Middle frontal gyrus (tissue), 1 donor: Measurements from ENCODE around the gene ARID2.
A peak's percentile ranks its signal among the peaks of the same experiment; 100 is the strongest.

Source experiments
- DNase-seq: peaks from one replicate; pipeline ENCODE4 v3.0.0-alpha.2; 2015; ENCODE audit warnings: low spot score; ENCODE audit errors: extremely low spot score

ARID2 gene

DNA sequence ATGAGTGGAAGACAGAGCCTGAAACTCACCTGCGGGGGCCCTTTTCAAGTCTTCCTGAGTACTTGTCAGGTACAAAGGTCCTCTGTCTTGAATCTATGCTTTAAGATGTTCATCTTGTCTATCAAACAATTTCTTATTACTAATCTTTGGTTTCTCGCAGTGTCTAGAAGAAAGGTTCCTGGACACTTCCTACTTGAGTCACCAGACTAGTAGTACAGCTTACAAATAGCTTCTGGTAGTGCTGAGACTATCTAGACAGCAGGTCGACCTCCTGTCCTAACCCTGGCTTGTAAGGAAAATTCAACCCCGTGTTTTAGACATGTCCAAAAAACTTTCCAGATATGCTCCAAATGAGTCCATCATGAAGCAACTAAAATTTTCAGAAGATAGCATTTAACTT is 11.2 kb upstream of the ARID2 start:
- DNase-seq: no peak

- DNase-seq: no peak
Measured at GRCh38 chr12:45720069-45720468, 9.4 kb upstream of the ARID2 start.

DNA sequence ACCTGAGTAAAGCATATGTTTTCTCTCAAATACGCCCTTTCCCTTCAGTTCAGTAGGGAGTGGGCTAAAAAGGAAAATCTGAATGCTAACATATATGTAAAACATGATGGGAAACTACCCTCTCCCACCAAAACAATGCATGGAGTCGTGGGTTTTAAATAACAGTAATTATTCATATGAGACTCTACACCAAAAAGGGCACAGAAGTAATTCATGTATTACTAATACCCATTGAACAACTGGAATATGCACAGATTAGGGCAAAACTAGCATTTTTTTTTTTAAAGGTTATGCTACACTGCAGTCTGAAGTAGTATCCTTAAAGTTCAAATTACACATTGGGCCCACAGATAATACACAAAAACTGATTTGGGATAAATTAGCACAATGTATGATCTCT is 8.1 kb upstream of the ARID2 start:
- DNase-seq: no peak

- no peak for DNase-seq
Measured at GRCh38 chr12:45721954-45722353, 7.6 kb upstream of the ARID2 start.

- peak; percentile 27 for DNase-seq
Measured at GRCh38 chr12:45725631-45726602, 3.6 kb upstream of the ARID2 start.

- DNase-seq: peak; percentile 16
Measured at GRCh38 chr12:45726603-45727300, 2.8 kb upstream of the ARID2 start.

DNA sequence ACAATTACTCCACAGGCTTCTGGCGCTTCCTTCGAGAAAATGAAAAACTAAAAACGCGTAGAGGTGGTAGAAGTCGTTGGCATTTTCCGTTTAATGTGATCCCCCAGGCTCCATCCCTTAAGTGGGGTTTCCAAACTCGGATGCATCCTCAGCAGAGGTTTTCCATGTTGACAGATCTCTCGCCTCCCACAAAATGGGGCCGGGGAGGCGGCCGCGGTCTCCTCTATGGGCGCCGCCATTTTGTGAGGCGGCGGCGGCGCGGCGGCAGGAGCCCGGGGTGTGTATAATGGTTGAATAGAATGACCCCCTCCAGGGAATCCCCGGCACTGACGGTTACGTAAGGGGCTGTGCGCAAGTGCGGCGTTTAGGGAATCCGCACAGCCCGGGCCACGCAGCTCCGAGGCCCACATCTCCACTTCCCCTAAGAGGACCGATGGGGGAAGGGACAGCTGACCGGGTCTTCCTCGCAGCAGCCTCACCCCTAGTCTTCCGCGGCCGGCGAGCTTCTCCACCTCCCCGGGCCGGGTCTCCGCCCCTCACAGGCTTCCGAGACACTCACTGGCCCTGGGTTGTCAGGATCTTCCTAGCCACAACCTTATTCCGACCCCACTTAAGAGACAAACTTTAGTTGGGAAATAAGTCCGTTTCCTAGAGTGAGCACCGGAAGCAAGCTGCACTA is 2.1 kb upstream of the ARID2 start:
- peak; percentile 92 for DNase-seq

GRCh38 chr12:45727980-45728629 is 1.4 kb upstream of the ARID2 start:
- peak; percentile 42 for DNase-seq

DNA sequence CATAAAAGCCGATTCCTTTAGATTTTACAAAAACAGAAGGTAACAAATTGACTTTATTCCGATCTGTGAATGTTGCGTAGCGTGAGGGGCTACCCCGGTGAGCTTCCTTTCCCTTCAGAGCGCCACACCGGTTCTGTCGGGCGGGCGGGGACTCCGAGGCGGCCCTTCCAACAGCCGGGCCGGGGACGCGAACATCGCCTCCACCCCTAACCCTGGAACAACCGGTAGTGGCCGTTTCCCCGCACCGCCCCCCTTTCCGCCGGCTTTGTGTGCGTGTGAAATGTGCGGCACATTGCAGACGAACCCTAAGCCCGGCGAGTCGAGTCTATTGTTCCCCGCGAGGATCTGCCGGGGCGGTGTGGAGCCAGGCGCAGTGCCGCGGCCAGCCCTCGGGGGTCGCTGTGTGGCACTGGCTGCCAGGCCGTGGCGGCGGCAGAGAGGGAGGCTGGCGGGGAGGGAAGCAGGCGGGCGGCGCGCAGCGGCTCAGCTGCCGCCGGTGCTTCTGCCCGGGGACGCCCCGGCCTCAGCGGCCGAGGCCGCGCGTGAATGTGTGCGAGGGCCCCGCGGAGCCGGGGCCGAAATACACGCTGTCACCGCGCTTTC is 775 bp upstream of the ARID2 start:
- DNase-seq: peak; percentile 89

- DNase-seq: no peak
Measured at GRCh38 chr12:45730084-45730347, 510 bp downstream of the ARID2 start.

GRCh38 chr12:45730348-45731189 is 1.1 kb downstream of the ARID2 start:
- peak; percentile 13 for DNase-seq

- no peak for DNase-seq
Measured at GRCh38 chr12:45731190-45731775, 1.8 kb downstream of the ARID2 start.

GRCh38 chr12:45732250-45732649 is 2.7 kb downstream of the ARID2 start:
- no peak for DNase-seq

DNA sequence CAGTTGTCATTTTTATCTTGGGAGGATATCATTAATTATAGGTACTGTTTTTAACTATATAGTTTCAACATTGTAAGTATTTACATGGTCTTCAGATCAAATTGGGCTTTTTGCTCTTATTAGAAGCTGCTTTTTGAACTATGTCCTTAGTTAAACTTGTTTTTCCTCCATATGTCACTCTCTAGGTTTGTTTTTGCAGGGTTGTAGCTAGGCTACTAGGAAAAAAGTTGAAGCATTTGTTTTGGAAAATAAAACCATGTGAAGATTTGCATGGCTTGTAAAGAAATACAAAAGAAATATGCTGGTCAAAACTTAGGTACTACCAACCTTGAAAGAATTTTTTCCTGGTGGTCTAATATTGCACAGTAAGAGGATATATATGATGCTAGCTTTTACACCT is 3.4 kb downstream of the ARID2 start:
- no peak for DNase-seq

GRCh38 chr12:45737638-45738037 is 8.1 kb downstream of the ARID2 start:
- no peak for DNase-seq

DNA sequence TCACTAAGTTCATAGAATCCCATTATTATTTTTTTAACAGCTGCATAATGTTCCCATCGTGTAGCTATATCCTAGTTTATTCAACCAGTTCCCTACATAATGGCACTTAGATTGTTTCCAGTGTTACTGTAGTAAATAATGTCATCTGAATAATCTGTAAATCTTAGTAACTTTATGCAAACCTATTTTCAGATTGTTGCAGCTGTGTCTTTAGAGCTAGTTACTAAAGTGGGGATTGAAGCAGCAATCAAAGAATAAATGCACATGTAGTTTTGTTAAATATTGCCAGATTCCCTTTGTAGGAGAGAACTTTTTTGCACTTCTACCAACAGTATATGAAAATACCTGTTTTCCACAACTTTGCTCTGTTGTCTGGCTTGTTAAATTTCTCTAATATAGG is 13.1 kb downstream of the ARID2 start:
- DNase-seq: no peak

GRCh38 chr12:45743247-45743646 is 13.7 kb downstream of the ARID2 start:
- DNase-seq: no peak

GRCh38 chr12:45745861-45746277 is 16.4 kb downstream of the ARID2 start:
- DNase-seq: no peak

DNA sequence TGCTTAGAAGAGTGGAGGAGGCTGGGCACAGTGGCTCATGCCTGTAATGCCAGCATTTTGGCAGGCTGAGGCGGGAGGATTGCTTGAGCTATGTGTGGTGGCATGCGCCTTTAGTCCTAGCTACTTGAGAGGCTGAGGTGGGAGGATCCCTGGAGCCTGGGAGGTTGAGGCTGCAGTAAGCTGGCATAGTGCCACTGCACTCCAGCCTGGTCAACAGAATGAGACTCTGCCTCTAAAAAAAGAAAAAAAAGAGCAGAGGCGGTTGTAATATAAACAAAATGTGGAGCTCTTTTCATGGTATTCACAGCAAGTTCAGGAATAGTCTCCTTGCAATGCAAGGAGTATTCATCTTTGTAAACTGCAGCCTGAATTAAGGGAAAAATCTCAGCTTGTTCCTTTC is 27.2 kb downstream of the ARID2 start:
- no peak for DNase-seq

- no peak for DNase-seq
Measured at GRCh38 chr12:45757172-45757571, 27.7 kb downstream of the ARID2 start.
